Subcutaneous abdominal adipose tissue (tissue), 5 donors: ENCODE data around the gene NEK6.
A peak's percentile ranks its signal among the peaks of the same experiment; 100 is the strongest.

ENCODE experiments used
- H3K27ac ChIP-seq: one replicate; pipeline ENCODE4 v1.7.0; 2013; ENCODE audit warnings: low read depth, mild to moderate bottlenecking, inconsistent platforms, low read length, moderate library complexity
- H3K27me3 ChIP-seq, 5 donors: one replicate each; pipeline ENCODE4 v1.7.0; 2013; ENCODE audit warnings: low read length in 5 of 5, inconsistent platforms in 1 of 5; ENCODE audit not compliant: control insufficient read depth in 5 of 5, insufficient read depth in 4 of 5
- H3K36me3 ChIP-seq, 5 donors: one replicate each; pipeline ENCODE4 v1.7.0; 2013; ENCODE audit warnings: low read length in 5 of 5; ENCODE audit not compliant: control insufficient read depth in 5 of 5, insufficient read depth in 5 of 5
- H3K4me1 ChIP-seq, 5 donors: one replicate each; pipeline ENCODE4 v1.7.0; 2013; ENCODE audit warnings: low read length in 5 of 5, mild to moderate bottlenecking in 3 of 5, moderate library complexity in 1 of 5; ENCODE audit not compliant: control insufficient read depth in 5 of 5, insufficient read depth in 5 of 5
- H3K4me3 ChIP-seq, 5 donors: one replicate each; pipeline ENCODE4 v1.7.0; 2013; ENCODE audit warnings: low read length in 5 of 5, low read depth in 1 of 5
- H3K9ac ChIP-seq, 5 donors: one replicate each; pipeline ENCODE4 v1.7.0; 2013; ENCODE audit warnings: low read length in 5 of 5, mild to moderate bottlenecking in 4 of 5, moderate library complexity in 3 of 5
- H3K9me3 ChIP-seq, 5 donors: one replicate each; pipeline ENCODE4 v1.7.0; 2013; ENCODE audit warnings: low read length in 5 of 5; ENCODE audit not compliant: control insufficient read depth in 5 of 5
- donor health status: healthy.
- donor health status: healthy.
- donor health status: healthy.
- donor health status: healthy.
- donor health status: healthy.

Gene NEK6

GRCh38 chr9:124343533-124344290 lies 86.0 kb downstream of the NEK6 start:
- Histone ChIP-seq H3K9me3 (no peaks in the 10 kb centered on the region), H3K4me3 (no peak overlapping the region), H3K36me3 (peaks cover 0 to 94% (median 76%) of the 10 kb centered on the region in 5 donors)

GRCh38 chr9:124344291-124345050 lies 86.7 kb downstream of the NEK6 start:
- Histone ChIP-seq H3K27me3 (no peaks in the 10 kb centered on the region), H3K36me3 (peaks cover 0 to 97% (median 79%) of the 10 kb centered on the region in 5 donors), H3K4me1 (peaks cover 0 to 15% (median 12%) of the 10 kb centered on the region in 5 donors), H3K9ac (no peak overlapping the region), H3K9me3 (no peaks in the 10 kb centered on the region), H3K27ac (no peak overlapping the region), H3K4me3 (no peak overlapping the region)

More at GRCh38 chr9:124343533-124344290, 86.0 kb downstream of the NEK6 start:
- Histone ChIP-seq H3K27ac (no peak overlapping the region), H3K4me1 (peaks cover 0 to 15% (median 12%) of the 10 kb centered on the region in 5 donors), H3K27me3 (no peaks in the 10 kb centered on the region), H3K9ac (peak overlapping the region in 1 of 5 donors; percentile 37)

- no peaks in the 10 kb centered on the region for H3K27me3 ChIP-seq
- peaks cover 0 to 97% (median 79%) of the 10 kb centered on the region in 5 donors for H3K36me3 ChIP-seq
- H3K4me1 ChIP-seq: peaks cover 0 to 15% (median 12%) of the 10 kb centered on the region in 5 donors
- H3K27ac ChIP-seq: no peak overlapping the region
- H3K4me3 ChIP-seq: no peak overlapping the region
- H3K9me3 ChIP-seq: no peaks in the 10 kb centered on the region
- H3K9ac ChIP-seq: no peak overlapping the region
Measured at GRCh38 chr9:124345063-124345462, 87.3 kb downstream of the NEK6 start.

GRCh38 chr9:124345751-124346281 lies 88.1 kb downstream of the NEK6 start:
- H3K9ac ChIP-seq: no peak overlapping the region
- H3K4me1 ChIP-seq: peaks cover 0 to 15% (median 12%) of the 10 kb centered on the region in 5 donors
- no peaks in the 10 kb centered on the region for H3K27me3 ChIP-seq
- H3K27ac ChIP-seq: no peak overlapping the region
- H3K4me3 ChIP-seq: no peak overlapping the region
- H3K36me3 ChIP-seq: peaks cover 0 to 97% (median 80%) of the 10 kb centered on the region in 5 donors
- no peaks in the 10 kb centered on the region for H3K9me3 ChIP-seq

GRCh38 chr9:124346347-124347163 lies 88.8 kb downstream of the NEK6 start:
- H3K4me1 ChIP-seq: peaks cover 0 to 15% (median 12%) of the 10 kb centered on the region in 5 donors

GRCh38 chr9:124347206-124347967 lies 89.6 kb downstream of the NEK6 start:
- H3K4me1 ChIP-seq: peaks cover 0 to 11% (median 9%) of the 10 kb centered on the region in 5 donors
- no peak overlapping the region for H3K4me3 ChIP-seq
- H3K27ac ChIP-seq: no peak overlapping the region
- H3K9ac ChIP-seq: no peak overlapping the region
- peaks cover 5 to 98% (median 88%) of the 10 kb centered on the region in 5 donors for H3K36me3 ChIP-seq
- no peaks in the 10 kb centered on the region for H3K27me3 ChIP-seq
- H3K9me3 ChIP-seq: no peaks in the 10 kb centered on the region

More at GRCh38 chr9:124346347-124347163, 88.8 kb downstream of the NEK6 start:
- Histone ChIP-seq H3K27me3 (no peaks in the 10 kb centered on the region), H3K9ac (no peak overlapping the region), H3K27ac (no peak overlapping the region), H3K9me3 (no peaks in the 10 kb centered on the region), H3K36me3 (peaks cover 1 to 98% (median 84%) of the 10 kb centered on the region in 5 donors), H3K4me3 (no peak overlapping the region)

- no peak overlapping the region for H3K27ac ChIP-seq
- H3K9ac ChIP-seq: no peak overlapping the region
- H3K27me3 ChIP-seq: no peaks in the 10 kb centered on the region
- no peak overlapping the region for H3K4me3 ChIP-seq
- H3K4me1 ChIP-seq: peaks cover 0 to 5% (median 4%) of the 10 kb centered on the region in 5 donors
- no peaks in the 10 kb centered on the region for H3K9me3 ChIP-seq
- peaks cover 5 to 98% (median 91%) of the 10 kb centered on the region in 5 donors for H3K36me3 ChIP-seq
Measured at GRCh38 chr9:124347968-124348358, 90.2 kb downstream of the NEK6 start.

- Histone ChIP-seq H3K36me3 (peaks cover 5 to 100% (median 95%) of the 10 kb centered on the region in 5 donors), H3K27ac (no peak overlapping the region), H3K27me3 (no peaks in the 10 kb centered on the region), H3K4me3 (no peak overlapping the region), H3K9me3 (no peaks in the 10 kb centered on the region), H3K9ac (no peak overlapping the region), H3K4me1 (peaks cover 0 to 2% (median 2%) of the 10 kb centered on the region in 5 donors)
Measured at GRCh38 chr9:124348363-124348762, 90.6 kb downstream of the NEK6 start.

- no peak overlapping the region for H3K27ac ChIP-seq
- no peaks in the 10 kb centered on the region for H3K9me3 ChIP-seq
- no peaks in the 10 kb centered on the region for H3K27me3 ChIP-seq
- H3K4me1 ChIP-seq: peaks cover 0 to 2% (median 0%) of the 10 kb centered on the region in 5 donors
- peaks cover 5 to 100% (median 96%) of the 10 kb centered on the region in 5 donors for H3K36me3 ChIP-seq
- no peak overlapping the region for H3K9ac ChIP-seq
- H3K4me3 ChIP-seq: no peak overlapping the region
Measured at GRCh38 chr9:124348831-124349230, 91.1 kb downstream of the NEK6 start.
